ENCODE results near the gene APBB2.

- TF ChIP-seq, protein P1, sequence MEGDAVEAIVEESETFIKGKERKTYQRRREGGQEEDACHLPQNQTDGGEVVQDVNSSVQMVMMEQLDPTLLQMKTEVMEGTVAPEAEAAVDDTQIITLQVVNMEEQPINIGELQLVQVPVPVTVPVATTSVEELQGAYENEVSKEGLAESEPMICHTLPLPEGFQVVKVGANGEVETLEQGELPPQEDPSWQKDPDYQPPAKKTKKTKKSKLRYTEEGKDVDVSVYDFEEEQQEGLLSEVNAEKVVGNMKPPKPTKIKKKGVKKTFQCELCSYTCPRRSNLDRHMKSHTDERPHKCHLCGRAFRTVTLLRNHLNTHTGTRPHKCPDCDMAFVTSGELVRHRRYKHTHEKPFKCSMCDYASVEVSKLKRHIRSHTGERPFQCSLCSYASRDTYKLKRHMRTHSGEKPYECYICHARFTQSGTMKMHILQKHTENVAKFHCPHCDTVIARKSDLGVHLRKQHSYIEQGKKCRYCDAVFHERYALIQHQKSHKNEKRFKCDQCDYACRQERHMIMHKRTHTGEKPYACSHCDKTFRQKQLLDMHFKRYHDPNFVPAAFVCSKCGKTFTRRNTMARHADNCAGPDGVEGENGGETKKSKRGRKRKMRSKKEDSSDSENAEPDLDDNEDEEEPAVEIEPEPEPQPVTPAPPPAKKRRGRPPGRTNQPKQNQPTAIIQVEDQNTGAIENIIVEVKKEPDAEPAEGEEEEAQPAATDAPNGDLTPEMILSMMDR (IDR thresholded peaks at IDR 0.05): no peak
- no peak for TF ChIP-seq POLR2A (IDR thresholded peaks at IDR 0.05)
These were observed 451.1 kb downstream of the APBB2 start for GRCh38 chr4:40763228-40763716.
